ENCODE data around the gene SETDB2.

Gene SETDB2, protein sequence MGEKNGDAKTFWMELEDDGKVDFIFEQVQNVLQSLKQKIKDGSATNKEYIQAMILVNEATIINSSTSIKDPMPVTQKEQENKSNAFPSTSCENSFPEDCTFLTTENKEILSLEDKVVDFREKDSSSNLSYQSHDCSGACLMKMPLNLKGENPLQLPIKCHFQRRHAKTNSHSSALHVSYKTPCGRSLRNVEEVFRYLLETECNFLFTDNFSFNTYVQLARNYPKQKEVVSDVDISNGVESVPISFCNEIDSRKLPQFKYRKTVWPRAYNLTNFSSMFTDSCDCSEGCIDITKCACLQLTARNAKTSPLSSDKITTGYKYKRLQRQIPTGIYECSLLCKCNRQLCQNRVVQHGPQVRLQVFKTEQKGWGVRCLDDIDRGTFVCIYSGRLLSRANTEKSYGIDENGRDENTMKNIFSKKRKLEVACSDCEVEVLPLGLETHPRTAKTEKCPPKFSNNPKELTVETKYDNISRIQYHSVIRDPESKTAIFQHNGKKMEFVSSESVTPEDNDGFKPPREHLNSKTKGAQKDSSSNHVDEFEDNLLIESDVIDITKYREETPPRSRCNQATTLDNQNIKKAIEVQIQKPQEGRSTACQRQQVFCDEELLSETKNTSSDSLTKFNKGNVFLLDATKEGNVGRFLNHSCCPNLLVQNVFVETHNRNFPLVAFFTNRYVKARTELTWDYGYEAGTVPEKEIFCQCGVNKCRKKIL

DNA sequence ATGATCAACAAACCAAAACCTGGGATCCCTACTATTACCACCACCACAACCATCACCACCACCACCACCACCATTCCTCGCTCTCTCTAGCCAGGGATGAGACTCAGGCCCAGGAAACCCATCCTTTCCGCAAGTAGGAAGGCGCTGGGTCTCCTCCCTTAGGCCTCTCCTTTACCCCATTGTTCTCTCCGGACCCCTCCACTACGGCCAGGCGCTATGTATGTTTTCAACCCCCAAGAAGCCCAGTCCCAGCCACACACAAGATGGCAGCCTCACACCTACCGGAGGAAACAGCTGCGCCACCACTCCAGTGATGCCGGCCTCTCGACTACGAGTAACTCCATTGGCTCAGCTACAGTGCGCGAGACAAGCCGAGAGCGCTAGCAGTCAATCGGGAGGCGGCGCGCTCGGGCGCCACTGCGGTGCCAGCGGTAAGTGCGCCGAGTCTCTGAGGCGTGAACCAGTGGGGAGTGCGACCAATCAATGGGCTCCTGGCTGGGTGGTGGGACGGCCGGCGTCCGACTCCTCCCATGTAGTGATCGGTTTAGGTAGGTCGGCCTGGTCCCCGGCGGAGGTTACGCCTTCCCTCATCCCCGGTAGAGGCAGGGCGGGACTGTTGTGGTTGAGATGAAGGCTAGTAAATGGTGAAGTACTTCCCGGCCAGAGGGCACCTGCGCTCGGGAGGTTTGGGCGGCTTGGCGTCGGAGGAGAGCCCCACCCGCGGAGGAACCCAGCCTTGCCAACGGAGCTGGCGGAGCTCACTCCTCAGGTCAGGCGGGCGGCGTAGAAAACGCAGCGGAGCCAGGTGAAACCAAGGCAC, at the start of gene SETDB2, which contains the start of gene CAB39L:
SETDB2 (plus strand) TSS at position 571 of the 820 bp plus-strand sequence. CDS start 7,620 bp downstream, outside the sequence.
CAB39L (minus strand) TSS at position 361 of the 820 bp plus-strand sequence. CDS start 61,154 bp downstream, outside the sequence.
- DNase-seq, result peak; percentile 94

DNA sequence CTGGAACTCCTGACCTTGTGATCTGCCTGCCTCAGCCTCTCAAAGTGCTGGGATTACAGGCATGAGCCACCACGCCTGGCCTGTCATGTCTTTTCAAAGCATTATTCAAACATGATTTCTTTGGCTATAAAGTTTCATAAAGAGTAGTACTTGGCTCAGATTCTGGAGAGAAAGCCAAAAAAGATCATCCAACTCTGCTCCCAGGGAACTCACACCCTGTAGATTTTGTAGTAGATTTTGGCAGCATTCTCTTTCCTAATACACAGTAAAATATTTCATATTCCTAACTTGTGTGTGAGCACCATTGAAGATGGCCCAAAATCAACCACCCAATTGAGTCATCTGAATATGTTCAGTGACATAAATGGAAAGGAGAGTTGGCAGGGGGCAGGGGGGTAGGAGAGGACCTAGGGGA, 48.6 kb upstream of the SETDB2 start:
- DNase-seq, result no peak

DNA sequence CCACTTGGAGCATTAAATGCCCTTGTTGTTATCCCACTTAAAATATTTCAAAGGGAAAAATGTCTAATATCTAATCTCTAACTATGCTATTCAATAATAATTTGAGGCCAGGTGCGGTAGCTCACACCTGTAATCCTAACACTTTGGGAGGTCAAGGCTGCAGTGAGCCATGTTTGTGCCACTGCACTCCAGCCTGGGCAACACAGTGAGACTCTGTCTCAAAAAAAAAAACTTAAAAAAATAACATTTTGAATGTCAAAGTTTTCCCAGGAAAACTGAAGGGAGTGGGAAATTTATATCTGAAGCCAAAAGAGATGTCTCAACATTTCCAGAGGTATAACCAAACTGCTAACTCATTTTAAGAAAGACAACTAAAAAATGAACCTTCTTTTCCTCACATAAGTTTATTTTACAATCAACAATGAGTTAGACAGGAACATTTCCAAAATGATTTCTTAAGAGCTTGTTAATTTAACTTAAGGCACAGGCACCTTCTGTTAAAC, 48.1 kb upstream of the SETDB2 start:
- DNase-seq, result no peak

DNA sequence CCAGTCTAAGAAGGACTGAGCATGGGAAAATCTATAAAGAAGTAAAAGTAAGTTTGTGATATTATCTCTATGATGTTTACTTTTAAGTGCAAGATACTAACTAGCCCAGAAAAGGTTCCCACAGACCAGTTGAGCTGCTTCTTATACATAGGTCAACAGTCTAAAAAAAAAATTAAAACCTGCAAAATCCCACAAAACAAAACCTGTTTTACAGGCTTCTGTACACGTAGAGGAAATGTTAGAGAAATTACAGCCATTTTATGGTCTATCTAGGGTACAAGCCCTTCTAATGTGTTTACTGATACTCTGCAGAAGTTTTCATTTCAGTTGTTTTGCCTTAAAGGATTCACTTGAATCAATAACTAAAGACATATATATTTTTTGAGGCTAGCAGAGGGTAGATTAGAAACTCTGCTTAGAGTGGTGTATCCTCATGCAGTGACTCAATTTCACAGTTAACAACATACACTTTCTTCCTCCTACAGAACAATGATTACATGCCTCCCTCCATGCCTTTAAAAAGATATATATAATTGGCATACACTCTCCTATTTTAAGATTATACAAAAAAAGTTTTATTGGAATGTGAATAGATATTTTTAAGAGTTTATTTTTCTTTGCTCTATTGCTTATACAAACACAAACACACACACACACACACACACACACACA, 44.1 kb upstream of the SETDB2 start:
- no peak for DNase-seq

DNA sequence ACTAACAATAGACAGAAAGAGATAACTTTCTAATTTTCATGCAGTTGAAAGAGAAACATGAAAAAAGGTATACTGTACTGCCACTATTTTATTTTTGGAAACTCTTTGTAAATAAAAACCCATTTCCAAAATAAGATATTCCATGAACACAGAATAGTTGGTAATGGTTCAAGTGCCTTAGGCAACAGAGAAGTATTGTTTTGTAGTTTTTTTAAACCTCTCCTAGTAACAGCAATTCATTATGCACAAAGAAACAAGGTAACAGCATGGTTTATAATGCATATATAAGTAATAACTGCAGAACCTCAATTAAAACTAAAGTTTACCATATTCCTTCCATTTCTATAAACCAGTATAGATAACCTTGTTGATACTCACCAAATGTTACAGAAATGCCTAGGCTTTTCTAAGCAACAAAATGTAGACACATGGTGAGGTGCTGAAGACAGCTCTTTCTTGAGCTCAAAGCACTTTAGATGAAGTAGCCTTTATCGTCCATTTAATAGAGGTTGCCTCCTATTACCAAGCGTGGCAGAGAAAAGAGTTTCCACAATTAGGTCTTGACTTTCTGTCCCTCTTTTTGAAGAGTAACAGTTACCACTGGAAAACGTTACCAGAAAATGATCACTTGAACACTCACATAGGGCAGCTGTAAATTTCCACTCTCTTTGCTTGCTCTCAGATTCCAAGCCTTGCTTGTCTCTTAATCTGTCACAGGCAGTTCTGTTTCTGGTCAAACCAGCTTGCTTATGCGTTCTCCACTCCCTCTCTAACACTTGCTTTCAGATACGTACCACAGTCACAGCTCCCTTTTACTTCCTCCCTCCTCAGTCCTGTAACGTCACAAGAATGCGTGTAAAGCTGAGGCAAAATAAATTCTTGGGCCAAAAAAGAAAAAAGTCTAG, 43.1 kb upstream of the SETDB2 start:
- DNase-seq, result no peak

DNA sequence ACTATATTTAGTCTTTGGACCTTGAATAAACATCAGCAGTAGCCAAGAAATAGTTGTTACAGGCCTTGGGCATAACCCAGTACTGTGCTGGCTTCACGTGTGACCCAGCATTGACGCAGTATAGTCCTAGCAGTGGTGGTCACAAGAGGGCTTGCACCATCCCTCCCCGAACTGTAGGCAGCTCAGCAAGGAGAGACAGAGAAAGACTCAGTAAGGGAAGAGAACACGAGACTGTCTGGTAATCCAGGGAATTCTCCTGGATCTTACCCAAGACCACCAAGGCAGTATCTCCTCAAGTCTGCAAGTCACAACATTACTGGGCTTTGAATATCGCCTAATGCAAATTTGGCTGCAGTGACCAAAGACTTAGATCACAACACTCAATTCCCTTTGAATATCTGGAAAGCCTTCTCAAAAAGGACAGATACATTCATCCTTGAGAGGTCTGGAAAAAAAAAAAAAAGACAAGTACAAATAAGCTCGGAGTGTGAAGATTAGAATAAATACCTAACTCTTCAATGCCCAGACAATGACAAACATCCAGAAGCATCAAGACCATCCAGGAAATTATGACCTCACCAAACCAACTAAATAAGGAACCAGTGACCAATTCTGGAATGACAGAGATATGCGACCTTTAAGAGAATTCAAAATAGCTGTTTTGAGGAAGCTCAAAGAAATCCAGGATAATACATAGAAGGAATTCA, 39.9 kb upstream of the SETDB2 start:
- DNase-seq, result no peak

DNA sequence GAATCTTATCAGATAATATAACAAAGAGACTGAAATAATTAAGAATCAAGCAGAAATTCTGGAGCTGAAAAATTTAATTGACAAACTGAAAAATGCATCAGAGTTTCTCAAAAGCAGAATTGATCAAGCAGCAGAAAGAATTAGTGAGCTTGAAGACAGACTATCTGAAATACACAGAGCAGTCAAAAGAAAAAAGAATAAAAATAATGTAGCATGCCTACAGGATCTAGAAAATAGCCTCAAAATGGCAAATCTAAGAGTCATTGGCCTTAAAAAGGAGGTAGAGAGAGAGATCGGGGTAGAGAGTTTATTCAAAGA, 39.4 kb upstream of the SETDB2 start:
- no peak for DNase-seq

DNA sequence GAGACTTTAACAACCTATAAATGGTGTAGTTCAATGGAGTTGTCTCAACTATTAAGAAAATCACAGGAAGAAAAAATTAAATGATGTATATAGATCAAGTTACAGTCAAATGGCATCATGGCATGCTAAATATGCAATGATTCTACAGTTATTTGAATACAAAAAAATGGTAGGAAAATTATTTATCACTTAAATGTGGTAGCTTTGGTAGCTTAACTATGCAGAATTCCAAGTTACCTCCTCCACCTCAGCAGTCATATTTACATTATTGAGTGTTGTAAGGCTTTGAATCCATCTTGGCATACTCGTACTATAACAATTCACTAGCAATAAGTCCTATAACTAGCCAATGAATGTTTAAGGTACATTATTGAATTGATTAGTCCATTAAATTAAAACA, 37.0 kb upstream of the SETDB2 start:
- no peak for DNase-seq

DNA sequence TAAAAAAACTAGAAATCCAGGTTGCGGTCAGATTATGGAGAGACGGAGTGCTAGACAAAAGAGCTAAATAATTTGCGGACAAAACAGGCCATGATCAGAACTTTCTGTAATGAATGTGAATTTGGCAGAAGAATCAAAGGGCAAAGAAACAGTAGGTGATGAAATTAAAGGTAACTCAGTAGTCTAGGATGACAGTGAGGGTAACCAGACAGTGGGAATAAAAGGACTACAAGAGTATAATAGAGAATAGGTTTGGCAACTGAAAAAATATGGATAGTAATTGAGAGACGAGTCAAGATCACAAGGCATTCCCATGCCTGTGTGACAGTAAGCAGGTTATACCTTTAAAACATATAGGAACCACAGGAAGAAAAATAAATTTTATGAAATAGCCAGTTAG, 36.1 kb upstream of the SETDB2 start:
- no peak for DNase-seq

DNA sequence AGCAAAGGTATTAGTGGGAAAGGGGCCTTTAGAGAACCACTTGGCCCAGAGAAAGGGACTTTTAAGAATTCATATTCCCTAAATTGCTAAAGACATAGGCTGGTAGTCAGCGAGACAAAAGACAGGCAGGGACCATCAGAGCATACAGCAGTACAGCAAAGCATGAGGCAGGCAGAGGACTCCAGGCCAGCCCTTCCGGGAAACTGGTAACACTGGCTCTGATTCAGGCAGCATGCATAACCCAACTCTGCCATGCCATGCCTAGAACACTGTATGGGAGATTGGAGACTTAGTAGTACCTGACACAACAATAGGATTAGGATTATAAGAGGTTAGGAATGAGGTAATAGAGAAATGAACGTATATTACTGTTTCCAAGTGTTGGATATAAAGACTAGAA, 35.1 kb upstream of the SETDB2 start:
- DNase-seq, result no peak

DNA sequence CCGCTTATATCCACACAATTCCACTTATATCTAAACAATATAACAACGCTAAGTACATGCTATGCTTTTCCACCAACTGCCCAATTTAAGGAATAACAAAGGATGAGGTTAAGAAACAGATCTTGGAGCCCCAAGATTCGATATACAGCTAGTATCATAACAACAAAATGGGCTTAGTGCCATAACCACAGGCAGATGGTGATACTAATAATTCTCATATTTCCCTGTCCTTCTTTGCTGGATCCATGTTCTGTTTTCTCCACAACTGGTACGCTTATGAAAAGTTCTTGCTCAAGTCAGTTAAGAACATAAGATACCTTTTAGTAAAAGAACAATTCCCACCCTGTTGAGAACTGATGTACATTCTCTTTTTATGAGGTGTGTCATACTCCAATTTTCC, 34.1 kb upstream of the SETDB2 start:
- no peak for DNase-seq

DNA sequence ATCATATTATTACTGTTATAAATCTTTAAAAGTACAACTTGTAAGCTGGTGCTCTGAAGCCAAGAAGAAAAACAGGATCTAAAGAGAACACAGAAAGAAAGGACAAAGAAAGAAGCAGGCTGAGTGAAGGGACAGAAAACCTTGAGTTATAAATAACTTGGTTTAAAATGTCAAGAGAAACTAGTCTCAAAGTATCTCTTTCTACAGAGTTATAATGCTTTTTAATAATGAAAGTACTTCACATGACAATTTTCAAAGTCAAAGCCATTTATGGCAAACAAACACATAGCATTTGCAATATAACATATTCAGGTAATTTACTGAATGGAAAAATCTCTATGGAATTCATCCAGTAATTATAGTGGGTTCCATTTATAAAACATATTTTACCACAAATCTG, 33.6 kb upstream of the SETDB2 start:
- DNase-seq, result no peak

DNA sequence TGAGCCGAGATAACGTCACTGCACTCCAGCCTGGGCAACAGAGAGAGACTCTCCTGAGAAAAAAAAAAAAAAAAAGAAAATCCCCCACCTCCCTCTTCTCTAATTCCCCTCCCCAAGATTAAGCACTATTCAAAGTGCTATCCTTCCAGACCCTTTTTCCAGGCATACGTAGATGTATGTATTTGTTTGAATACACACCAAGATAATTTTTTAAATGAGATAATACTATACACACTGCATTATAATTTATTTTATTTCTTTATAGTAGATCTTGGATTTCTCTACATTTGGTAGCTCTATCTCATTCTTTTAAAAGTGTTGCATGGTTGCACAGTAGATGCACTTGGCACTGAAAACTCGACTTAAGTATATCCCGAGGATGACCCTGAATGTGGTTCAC, 32.7 kb upstream of the SETDB2 start:
- no peak for DNase-seq

DNA sequence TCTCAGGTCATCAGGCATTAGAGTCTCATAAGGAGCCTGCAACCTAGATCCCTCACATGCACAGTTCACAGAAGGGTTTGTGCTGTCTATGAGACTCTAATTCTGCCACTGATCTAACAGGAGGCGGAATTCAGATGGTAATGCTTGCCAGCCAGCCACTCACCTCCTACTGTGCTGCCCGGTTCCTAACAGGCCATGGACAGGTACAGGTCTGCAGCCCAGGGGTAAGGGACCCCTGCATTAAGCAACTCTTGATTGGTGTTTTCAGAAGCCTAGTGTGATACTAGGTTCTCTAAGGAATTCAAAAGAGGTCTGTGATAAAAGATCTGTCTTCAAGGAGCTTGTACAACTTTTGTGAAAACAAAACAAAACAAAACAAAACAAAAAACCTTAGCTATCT, 31.3 kb upstream of the SETDB2 start:
- DNase-seq, result no peak

DNA sequence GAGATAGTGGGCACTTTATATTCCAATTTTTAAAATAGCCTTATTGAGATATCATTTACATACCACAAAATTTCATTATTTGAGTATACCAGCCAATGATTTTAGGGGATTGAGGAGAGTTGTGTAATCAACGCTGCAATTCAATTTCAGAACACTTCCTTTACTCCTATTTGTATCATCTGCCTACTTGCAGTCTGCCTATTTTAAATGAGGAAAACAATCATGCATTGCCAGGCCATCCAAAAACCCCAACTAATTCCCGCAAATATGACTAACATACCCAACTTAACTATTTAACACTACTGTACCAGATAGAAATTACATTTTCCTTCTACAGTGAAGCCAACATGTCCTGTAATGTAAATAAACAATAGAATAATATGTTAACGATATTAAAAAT, 26.9 kb upstream of the SETDB2 start:
- DNase-seq, result no peak

DNA sequence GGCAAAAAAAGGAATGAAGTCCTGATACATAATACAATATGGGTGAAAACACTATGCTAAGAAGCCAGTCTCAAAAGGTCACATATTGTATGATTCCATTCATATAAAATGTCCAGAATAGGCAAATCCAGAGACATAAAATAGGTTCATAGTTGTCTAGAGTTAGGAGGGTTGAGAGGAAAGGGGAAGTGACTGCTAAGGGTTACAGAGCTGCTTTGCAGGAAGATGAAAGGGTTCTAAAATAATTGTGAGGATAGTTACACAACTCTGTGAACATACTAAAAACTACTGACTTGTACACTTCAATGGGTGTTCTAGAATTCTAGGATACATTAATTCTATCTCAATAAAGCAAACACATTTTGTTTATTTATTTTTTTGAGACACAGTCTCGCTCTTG, 25.9 kb upstream of the SETDB2 start:
- no peak for DNase-seq

DNA sequence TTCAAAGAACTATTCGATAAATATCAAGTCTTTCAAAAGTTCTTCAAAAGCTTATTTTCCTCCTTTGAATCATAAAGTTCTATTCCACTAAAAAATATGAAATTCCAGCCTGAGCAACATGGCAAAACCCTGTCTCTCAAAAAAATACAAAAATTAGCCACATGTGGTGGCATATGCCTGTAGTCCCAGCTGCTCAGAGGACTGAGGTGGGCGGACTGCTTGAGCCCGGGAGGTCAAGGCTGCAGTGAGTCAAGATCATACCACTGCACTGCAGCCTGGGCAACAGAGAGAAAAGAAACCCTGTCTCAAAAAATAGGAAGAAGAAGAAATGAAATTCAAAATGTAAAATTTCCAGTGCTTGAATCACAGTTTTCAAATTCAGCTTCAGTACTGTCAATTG, 24.8 kb upstream of the SETDB2 start:
- DNase-seq, result no peak

DNA sequence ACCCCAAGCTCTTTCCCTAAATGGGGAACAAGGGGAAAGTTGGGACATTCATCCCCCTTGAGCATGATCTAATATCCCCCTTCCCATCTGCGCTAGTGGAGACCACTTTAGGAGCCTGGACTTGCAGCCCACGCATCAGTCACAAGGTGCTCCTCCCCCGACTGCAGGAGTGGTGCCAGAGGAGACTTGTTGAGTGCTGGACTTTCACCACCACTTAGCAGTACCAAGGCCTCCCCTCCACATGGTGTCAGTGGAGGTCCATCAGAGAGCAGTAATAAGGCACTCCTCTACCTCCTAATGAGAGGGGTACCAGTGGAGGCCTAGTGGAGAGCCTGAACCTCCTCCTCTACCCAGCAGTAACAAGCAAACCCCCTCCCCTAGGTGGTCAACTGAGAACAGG, 22.7 kb upstream of the SETDB2 start:
- no peak for DNase-seq

DNA sequence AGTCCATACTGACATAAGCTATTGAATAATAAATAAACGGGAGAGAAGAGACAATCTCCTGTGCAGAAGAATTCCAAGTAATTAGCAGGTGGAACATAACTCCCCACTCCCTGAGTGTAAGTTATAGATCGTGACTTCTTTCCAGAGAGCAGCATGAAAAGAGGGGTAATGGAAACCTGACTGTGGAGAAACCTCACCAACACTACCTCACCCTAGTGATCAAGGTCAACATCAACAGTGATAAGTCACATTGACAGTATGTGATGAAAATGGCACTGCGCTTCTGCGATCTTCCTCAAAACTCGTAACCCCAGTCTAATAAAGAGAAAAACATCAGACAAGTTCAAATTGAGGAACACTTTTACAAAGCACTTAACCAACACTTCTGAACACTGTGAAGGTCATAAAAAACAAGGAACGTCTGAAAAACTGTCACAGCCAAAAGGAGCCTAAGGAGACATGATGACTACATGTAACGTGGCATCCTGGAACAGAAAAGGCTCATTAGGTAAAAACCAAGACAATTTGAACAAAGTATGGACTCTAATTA, 20.0 kb upstream of the SETDB2 start:
- DNase-seq, result no peak

DNA sequence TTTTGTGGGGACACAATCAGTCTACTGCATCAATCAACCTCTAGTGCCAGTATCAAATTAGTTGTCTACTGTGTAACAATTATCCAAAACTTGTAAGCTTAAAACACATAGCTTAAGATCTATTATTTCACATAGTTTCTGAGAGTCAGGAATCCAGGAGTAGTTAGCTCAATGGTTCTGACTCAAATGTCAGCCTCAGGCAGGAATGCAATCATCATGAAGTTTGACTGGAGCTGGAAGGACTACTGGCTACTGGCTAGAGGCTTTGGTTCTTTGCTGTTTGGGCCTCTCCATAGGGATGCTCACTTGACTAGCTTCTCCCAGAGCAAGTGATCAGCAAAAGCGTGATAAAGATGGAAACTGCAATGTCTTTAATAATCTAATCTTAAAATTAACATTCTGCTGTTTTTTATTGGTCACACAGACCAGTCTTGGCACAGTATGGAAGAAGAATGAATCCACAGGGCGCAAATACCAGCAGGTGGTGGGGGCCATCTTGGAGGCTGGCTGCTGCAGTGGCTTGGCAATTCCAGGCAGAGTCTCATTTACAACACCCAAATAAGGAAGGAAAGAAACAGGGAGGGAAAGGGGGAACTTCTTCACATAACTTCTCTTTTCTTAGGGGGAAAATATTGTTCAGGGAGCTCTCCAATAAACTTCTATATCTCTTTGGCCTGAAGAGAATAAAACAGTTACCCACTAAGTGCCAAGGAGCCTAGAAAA, 15.9 kb upstream of the SETDB2 start:
- no peak for DNase-seq
